HG03159 (cell line): ENCODE results near the gene ARHGEF3.

Source experiments
- ATAC-seq: cut with Tn5 transposase; IDR thresholded peaks from one replicate; pipeline ENCODE4 v1.9.1; 2021; ENCODE audit warnings: mild to moderate bottlenecking, moderate library complexity; ENCODE audit not compliant: unreplicated experiment

The ARHGEF3 gene

GRCh38 chr3:56799251-56799882, 2.4 kb downstream of the ARHGEF3 start:
- no peak for ATAC-seq

DNA sequence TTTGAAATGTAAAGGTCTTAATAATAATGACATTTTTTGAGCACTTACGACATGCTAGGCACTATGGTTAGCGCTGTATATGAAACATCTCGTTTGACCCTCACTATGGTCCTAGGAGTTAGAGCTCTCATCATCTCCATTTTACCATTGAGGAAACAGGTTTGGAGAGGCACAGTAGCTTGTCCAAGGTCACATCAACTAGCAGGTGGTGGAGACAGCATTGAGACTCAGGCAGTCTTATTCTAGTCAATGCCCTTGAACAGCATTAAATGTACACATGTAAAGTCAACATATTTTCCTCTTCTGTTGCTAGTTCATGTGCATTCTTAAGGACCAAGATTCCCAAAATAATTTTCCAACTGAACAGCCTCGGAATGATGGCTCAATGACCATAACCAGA, 4.8 kb downstream of the ARHGEF3 start:
- no peak for ATAC-seq

DNA sequence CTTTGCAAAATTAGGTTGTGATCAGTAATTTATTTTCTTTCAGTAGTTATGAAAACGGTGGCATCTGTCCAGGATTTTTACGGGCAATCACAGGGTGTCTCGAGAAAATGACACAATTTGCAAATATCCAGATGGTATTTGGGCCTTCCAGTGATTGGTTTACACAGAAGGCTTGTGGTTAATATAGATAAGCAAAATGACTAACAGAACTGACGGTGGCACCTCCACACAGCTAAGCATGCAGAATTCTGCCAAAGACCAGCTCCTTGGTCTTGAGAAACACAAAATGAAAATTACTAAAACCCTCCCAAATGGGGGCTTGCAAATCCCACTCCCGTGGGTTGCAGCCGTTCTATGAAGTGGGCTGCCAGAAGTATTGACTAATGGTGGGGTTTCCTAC, 5.5 kb downstream of the ARHGEF3 start:
- ATAC-seq = no peak

- ATAC-seq = no peak
Measured at GRCh38 chr3:56795829-56796185, 5.9 kb downstream of the ARHGEF3 start.

DNA sequence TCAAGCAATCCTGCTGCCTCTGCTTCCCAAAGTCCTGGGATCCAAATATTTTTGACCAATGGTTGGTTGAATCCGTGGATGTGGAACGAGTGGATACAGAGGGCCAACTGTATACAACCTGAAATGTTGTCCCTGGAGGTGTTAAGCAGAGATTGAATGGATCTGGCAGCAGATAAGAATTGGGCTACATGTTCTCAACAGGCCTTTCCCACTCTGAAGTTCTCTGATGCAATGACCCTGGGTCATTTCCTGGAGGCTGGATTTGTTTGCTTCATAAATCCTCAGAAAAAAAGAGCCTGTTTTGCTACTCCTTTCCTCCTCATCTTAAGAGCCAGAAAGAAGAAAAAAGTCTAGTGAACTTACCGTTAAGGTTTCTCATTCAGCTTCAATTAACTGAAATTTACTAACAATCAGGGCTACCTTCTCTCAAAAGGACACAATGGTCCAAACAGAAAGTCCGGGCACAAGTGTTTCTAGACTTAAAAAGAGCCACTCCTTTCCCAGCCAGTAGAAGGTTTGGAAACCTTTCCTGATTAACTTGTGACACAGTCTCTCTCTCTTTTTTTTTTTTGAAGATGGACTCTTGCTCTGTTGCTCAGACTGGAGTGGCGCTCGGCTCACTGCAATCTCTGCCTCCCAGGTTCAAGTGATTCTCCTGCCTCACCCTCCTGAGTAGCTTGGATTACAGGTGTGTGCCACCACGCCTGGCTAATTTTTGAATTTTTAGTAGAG, 6.5 kb downstream of the ARHGEF3 start:
- no peak for ATAC-seq

DNA sequence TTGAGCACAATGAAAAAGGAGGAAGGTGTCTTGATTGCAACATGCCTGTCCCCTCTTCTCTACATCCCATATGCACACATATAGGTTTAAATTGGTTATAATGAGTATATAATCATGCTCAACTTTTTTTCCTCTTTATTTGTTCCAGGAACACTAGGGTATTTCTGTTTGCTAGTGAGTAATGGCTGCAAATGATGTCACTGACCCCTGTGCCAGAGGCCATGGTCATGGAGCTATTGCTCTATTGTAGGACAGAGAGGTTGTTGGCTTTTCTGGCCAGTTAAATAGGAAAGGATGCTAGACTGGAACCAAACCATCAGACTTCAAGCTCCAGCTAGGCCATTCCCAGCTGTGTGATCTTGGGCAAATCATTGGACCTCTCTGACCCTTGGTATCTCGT, 9.6 kb downstream of the ARHGEF3 start:
- no peak for ATAC-seq

DNA sequence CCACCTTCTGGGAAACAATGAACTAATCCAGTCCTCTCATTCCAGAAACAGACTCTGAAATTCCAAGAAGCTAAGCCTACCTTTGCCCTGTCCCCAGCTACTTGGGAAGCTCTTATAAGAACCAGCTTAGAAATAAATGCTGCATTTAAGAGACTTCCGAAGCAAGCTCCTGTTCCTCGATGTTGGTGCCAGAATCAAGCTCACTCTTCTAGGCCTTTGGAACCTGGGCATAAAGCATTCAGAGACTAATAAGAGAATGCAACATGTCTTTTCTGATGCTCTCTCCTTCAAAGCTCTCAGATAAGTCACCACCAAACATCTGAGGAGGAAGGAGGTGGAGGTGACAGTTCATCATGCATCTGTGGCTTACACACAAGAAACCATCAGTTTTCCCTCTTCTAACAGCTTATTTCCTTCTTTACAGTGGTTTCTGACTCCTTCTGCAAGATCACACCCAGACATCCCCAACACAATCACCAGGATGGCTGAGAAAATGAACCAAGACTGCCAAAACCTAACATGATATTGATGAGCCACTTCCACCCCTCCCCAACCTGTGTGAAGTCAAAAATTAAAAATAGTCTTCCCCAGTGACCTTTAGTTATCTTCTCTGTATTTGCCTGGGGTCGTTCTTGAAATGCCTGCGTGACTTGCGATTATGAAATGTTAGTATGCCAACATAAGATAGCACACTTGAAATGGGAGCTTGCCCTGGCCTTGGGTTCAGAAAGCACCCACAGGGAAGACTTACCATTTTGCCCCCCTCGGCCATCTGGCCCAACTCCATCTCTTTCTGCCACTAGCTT, 11.5 kb downstream of the ARHGEF3 start:
- ATAC-seq = no peak

- ATAC-seq = no peak
Measured at GRCh38 chr3:56789076-56789475, 12.7 kb downstream of the ARHGEF3 start.

DNA sequence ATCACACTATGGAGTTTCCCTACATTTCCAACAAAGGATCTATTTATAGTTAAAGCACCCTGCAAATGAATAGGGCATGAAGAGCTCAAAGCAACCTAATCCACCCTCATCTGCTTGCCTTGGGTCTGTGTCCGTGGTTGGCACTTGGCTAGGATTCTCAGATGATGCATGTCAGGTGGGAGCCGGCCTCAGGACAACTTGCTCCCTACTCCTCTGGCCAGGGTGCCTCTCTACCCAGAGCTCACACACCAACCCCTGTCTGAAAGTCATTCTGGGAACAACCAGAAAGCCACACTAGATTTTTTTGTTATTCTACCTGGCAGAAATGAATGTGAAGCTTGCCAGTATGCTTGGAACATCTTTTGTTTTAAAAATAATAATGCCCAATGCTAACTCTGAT, 13.2 kb downstream of the ARHGEF3 start:
- ATAC-seq = no peak

DNA sequence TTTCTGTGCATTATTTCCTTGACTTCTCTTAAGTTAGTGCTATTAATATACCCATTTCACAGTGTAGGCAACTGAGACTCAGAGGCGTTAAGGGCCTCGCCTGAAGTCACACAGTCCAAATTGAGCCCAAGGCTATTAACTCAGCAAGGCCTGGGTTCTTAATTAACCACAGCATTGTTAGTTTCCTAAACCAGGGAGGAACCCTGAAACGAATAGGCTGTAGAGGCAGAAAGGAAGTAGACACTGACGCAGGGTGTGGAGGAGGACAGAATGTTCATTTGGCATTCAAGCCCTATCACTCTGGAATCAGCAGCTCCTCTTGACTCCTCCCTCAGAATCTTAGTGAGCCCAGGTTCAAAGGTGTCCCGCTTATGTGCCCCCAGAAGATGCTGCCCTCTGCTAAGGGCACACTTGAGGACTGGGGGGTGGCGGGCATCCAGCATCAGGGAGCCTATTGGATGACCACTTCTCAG, 13.9 kb downstream of the ARHGEF3 start:
- no peak for ATAC-seq

GRCh38 chr3:56787258-56787775, 14.4 kb downstream of the ARHGEF3 start:
- ATAC-seq = no peak

GRCh38 chr3:56785499-56785898, 16.2 kb downstream of the ARHGEF3 start:
- ATAC-seq = no peak

- no peak for ATAC-seq
Measured at GRCh38 chr3:56784448-56785001, 17.2 kb downstream of the ARHGEF3 start.

- peak; percentile 98 for ATAC-seq
Measured at GRCh38 chr3:56783644-56784447, 17.9 kb downstream of the ARHGEF3 start.

- no peak for ATAC-seq
Measured at GRCh38 chr3:56782906-56783305, 18.8 kb downstream of the ARHGEF3 start.

DNA sequence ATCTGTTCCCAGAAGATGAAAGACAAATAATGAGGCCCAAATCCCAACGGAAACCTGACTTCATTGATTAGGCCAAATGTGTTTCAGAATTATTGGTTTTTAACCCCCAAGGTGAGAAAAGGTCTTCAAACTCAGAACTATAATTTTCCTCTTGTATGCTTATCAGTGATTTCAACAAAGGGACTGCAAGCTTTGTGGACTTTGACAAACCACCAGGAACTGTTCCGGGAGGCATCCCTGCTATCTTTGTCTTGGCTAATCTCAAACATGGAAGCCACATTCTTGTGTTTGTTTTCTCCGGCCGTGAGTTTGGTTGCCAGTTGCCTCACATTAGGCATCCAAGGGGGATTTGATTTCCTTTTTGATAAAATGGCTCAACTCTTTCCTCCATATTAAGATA, 19.5 kb downstream of the ARHGEF3 start:
- ATAC-seq = no peak

- no peak for ATAC-seq
Measured at GRCh38 chr3:56781762-56782161, 20.0 kb downstream of the ARHGEF3 start.

GRCh38 chr3:56780936-56781335, 20.8 kb downstream of the ARHGEF3 start:
- no peak for ATAC-seq

DNA sequence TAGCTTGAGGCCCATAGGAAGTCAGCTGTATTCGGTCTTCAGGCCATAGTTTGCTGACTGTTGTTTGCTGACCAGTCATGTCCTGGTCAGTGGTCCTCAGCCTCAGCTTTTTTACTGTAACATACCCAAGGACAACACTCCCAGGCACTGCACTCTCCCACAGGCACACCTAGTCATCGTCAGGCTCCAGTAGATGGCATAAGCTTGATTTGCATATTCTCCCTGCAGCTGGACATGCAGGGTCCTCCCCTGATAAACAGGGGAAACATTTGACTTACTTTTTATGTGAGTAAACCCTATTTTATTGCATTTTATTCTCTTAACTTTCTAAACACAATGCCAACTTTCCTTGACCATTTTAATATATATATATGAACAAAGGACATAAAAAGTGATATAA, 22.9 kb downstream of the ARHGEF3 start:
- ATAC-seq = no peak

DNA sequence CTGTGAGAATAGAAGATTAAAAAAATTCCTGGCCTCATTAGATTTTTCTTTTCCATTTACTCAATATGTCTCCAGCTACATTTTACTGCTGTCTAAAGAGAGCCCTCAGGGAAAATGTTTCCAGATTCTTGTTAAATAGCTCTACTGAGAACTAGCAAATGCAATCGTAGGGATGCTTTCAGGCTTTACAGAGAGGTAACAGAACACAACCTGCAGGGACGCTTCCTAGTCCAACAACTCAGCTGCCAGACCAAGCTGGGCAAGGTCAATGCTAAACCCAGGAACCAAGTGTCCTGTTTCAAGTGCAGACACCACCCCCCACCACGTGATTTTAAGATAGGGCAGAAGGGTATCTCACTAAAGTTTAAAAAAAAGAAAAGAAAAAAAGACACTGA, 25.2 kb downstream of the ARHGEF3 start:
- ATAC-seq = no peak
